ENCODE measurements around the gene CCL26. TPM values are rescaled to one million over a fixed set of nuclear protein-coding genes. Genes with fewer than 3 reads are reported as not detected.

Gene CCL26
- total and polyA plus RNA-seq, 2 donors (not counting 3 experiments of a cell fraction or from before 2014, with no cell fraction given) = not detected

DNA sequence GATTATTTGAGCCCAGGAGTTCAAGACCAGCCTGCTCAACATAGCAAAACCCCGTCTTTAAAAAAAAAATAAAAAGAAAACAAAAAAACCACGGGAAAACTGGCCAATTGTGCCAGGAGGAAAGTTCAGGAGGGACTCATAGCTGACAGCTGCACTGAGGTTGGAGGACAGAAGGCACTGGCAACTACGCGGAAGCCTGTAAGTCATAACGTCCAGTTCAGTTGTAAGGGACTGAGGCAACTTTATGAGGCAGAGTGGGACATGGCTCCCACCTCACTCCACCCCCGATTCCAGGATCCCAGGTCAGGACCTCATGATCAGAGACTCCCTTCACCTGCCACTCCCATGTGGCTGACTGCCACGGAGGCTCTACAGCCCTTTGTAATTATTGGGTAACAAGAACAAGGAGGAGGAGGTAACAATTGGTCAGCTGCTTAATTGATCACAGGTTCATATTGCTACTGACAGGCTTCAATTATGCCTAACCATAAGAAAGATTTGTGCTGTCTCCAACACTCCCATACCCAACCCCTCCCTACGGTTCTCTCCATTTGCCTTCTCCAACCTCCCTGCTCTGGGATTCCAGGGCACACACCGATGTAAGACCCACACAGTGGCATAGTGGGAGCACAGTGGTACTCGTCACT lies 43.5 kb upstream of the CCL26 start:
- Histone ChIP-seq H3K9me1 (replicated peaks; ENCODE audit: control insufficient read depth, extremely low read depth, insufficient read depth, low read length) (no peaks in the 10 kb centered on the region), H3K4me3 (replicated peaks in 1 of 3; ENCODE audit: insufficient read depth in 1 of 3, low read depth in 1 of 3, low read length in 3 of 3) (no peak overlapping the region), H3K79me2 (ENCODE audit: control insufficient read depth, insufficient read depth, low read length) (no peaks in the 10 kb centered on the region), H4K20me1 (replicated peaks; ENCODE audit: control insufficient read depth, extremely low read depth, insufficient read depth, low read length) (no peaks in the 10 kb centered on the region), H3K27ac (ENCODE audit: insufficient read depth, low read depth, low read length) (no peak overlapping the region), H3K36me3 (ENCODE audit: control insufficient read depth in 2 of 2, extremely low read depth in 1 of 2, insufficient read depth in 2 of 2, low read length in 2 of 2) (no peaks in the 10 kb centered on the region), H3K4me2 (ENCODE audit: insufficient read depth, low read length) (no peak overlapping the region), H3K9ac (replicated peaks; ENCODE audit: extremely low read depth, insufficient read depth, low read length) (no peak overlapping the region), H3K27me3 (ENCODE audit: control insufficient read depth in 2 of 2, insufficient read depth in 2 of 2, low read length in 2 of 2) (peaks cover 0 to 1% of the 10 kb centered on the region in 2 experiments), H2AFZ (ENCODE audit: low read depth, low read length) (no peak overlapping the region), H3K9me3 (replicated peaks; ENCODE audit: control insufficient read depth, insufficient read depth, low read length) (no peaks in the 10 kb centered on the region), H3K4me1 (ENCODE audit: control insufficient read depth, extremely low read depth, insufficient read depth, low read length) (no peaks in the 10 kb centered on the region)
- dilution Hi-C loops (cut with MboI; ENCODE audit: extremely low pct_ligation_motif_present, low sequenced_read_pairs) (no loop called here), intact Hi-C loops (cut with micrococcal nuclease) (no loop called here)
- no peak for DNase-seq (ENCODE audit: low read depth, low spot score)
- CTCF ChIA-PET = no interaction called here
- TF ChIP-seq, protein P1, sequence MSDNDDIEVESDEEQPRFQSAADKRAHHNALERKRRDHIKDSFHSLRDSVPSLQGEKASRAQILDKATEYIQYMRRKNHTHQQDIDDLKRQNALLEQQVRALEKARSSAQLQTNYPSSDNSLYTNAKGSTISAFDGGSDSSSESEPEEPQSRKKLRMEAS (IDR thresholded peaks at IDR 0.05; ENCODE audit: insufficient read depth, insufficient read length) = no peak
- TF ChIP-seq, protein P2, sequence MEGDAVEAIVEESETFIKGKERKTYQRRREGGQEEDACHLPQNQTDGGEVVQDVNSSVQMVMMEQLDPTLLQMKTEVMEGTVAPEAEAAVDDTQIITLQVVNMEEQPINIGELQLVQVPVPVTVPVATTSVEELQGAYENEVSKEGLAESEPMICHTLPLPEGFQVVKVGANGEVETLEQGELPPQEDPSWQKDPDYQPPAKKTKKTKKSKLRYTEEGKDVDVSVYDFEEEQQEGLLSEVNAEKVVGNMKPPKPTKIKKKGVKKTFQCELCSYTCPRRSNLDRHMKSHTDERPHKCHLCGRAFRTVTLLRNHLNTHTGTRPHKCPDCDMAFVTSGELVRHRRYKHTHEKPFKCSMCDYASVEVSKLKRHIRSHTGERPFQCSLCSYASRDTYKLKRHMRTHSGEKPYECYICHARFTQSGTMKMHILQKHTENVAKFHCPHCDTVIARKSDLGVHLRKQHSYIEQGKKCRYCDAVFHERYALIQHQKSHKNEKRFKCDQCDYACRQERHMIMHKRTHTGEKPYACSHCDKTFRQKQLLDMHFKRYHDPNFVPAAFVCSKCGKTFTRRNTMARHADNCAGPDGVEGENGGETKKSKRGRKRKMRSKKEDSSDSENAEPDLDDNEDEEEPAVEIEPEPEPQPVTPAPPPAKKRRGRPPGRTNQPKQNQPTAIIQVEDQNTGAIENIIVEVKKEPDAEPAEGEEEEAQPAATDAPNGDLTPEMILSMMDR (IDR thresholded peaks at IDR 0.05; ENCODE audit: extremely low read depth in 1 of 2, insufficient read depth in 1 of 2, low read depth in 1 of 2, low read length in 2 of 2) = no peak
- TF ChIP-seq MYC (IDR thresholded peaks at IDR 0.05; ENCODE audit: low read depth, low read length) (no peak), POLR2A (IDR thresholded peaks at IDR 0.05; ENCODE audit: low read depth, low read length) (no peak), JUN (IDR thresholded peaks at IDR 0.05; ENCODE audit: borderline replicate concordance, insufficient read depth, insufficient read length, low read depth) (no peak), FOS (IDR thresholded peaks at IDR 0.05; ENCODE audit: borderline replicate concordance, insufficient read depth, low read length) (no peak), POLR2AphosphoS5 (IDR thresholded peaks at IDR 0.05; ENCODE audit: insufficient read depth, low read depth, low read length) (no peak), GATA2 (IDR thresholded peaks at IDR 0.05; ENCODE audit: insufficient read depth, insufficient read length, low read depth, low read length) (no peak), EZH2 (IDR thresholded peaks at IDR 0.05; ENCODE audit: borderline replicate concordance, low read depth, low read length, severe bottlenecking) (no peak)
- POLR2A ChIA-PET = no interaction called here
- no peak for FAIRE-seq
- BruUV-seq (replicated peaks) = no TSS peak

All from endothelial cell of umbilical vein (primary cell).